C4-2B (cell line): Measurements from ENCODE around the gene ELMO1.

Source experiments
- ZFX ChIP-seq: fragments of 450-650 bp; IDR thresholded peaks from 2 replicates; pipeline ENCODE4 v1.6.1; 2017
- TF ChIP-seq, protein P1 (sequence below): fragments of 450-650 bp; conservative IDR thresholded peaks from 2 replicates; pipeline ENCODE4 v1.5.1; 2017; ENCODE audit warnings: mild to moderate bottlenecking

DNA sequence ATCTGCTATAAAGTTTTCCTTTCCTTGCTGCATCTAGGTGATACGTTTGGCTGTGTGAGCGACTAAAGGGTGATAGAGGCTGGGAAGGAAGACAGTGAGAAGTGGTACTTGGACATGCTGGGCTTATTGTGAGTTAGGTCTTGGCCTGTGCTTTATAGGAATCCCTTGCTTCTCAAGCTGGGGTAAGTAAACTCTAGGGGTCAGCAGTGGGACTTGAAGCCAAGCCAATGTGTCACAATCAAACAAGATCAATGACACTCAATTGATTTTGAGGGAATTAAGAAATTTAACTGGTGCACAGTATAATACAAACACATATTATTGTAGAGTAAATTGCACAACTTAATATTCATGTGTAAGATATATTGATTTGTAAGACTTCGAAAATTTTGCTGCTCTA is 568.6 kb downstream of the ELMO1 start:
- TF ChIP-seq, protein P1, sequence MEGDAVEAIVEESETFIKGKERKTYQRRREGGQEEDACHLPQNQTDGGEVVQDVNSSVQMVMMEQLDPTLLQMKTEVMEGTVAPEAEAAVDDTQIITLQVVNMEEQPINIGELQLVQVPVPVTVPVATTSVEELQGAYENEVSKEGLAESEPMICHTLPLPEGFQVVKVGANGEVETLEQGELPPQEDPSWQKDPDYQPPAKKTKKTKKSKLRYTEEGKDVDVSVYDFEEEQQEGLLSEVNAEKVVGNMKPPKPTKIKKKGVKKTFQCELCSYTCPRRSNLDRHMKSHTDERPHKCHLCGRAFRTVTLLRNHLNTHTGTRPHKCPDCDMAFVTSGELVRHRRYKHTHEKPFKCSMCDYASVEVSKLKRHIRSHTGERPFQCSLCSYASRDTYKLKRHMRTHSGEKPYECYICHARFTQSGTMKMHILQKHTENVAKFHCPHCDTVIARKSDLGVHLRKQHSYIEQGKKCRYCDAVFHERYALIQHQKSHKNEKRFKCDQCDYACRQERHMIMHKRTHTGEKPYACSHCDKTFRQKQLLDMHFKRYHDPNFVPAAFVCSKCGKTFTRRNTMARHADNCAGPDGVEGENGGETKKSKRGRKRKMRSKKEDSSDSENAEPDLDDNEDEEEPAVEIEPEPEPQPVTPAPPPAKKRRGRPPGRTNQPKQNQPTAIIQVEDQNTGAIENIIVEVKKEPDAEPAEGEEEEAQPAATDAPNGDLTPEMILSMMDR = no peak
- TF ChIP-seq ZFX = no peak
